PC-3 (cell line): ENCODE results near the gene TGFA. TPM values are rescaled to one million over a fixed set of nuclear protein-coding genes. Genes with fewer than 3 reads are reported as not detected.

ENCODE experiments used
- ATAC-seq: fragments of 200-7000 bp; cut with Tn5 transposase; 2 replicates; pipeline ENCODE4 v1.9.1; 2020; ENCODE audit warnings: mild to moderate bottlenecking, moderate library complexity
- BruUV-seq: library from RNA; stranded (reverse); fragments of 400-500 nt; replicated peaks from 2 replicates; lab custom pipeline; 2021; lab: Mats Ljungman, UMichigan
- CTCF ChIA-PET: fragments of 300-600 bp; sonication (Branson Sonifier 250); formaldehyde crosslinking; loops from one replicate; lab custom pipeline; 2022; ENCODE audit warnings: antibody characterized with exemption; lab: Charles Lee
- POLR2A ChIA-PET: fragments of 300-600 bp; sonication (Branson Sonifier 250); formaldehyde crosslinking; loops from one replicate; lab custom pipeline; 2022; ENCODE audit warnings: antibody characterized with exemption; ENCODE audit not compliant: unreplicated experiment; lab: Charles Lee
- DNase-seq: peaks from one replicate; pipeline ENCODE4 v3.0.0-alpha.2; 2015
- H2AFZ ChIP-seq: fragments of 300-600 bp; sonication (generic); 2 replicates; pipeline ENCODE4 v1.6.0; 2016; ENCODE audit warnings: antibody characterized with exemption, low read length
- H3F3A ChIP-seq: fragments of 300-600 bp; sonication (generic); one replicate; pipeline ENCODE4 v1.6.0; 2017; ENCODE audit warnings: antibody characterized with exemption, low read length, control low read depth, mild to moderate bottlenecking; ENCODE audit not compliant: unreplicated experiment
- H3K27ac ChIP-seq: fragments of 300-600 bp; sonication (generic); 2 replicates; pipeline ENCODE4 v1.5.1; 2016; ENCODE audit warnings: mild to moderate bottlenecking, low read length
- H3K27me3 ChIP-seq: fragments of 300-600 bp; sonication (generic); 2 replicates; pipeline ENCODE4 v1.6.1; 2016; ENCODE audit warnings: low read length, mixed read lengths
- H3K36me3 ChIP-seq: fragments of 300-600 bp; sonication (generic); 2 replicates; pipeline ENCODE4 v1.6.1; 2016; ENCODE audit warnings: low read depth, mixed run types, low read length, mixed read lengths
- H3K4me1 ChIP-seq: fragments of 300-600 bp; sonication (generic); 2 replicates; pipeline ENCODE4 v1.5.1; 2016; ENCODE audit warnings: low read length; ENCODE audit not compliant: insufficient read depth
- H3K4me2 ChIP-seq: fragments of 300-600 bp; sonication (generic); 2 replicates; pipeline ENCODE4 v1.6.0; 2016; ENCODE audit warnings: low read length
- H3K4me3 ChIP-seq: fragments of 300-600 bp; sonication (generic); 2 replicates; pipeline ENCODE4 v1.5.1; 2016; ENCODE audit warnings: mild to moderate bottlenecking, low read length, mixed read lengths
- H3K79me2 ChIP-seq: fragments of 300-600 bp; sonication (generic); 2 replicates; pipeline ENCODE4 v1.6.1; 2017; ENCODE audit warnings: low read length, mixed read lengths
- H3K9ac ChIP-seq: fragments of 300-600 bp; sonication (generic); 2 replicates; pipeline ENCODE4 v1.6.0; 2016; ENCODE audit warnings: mild to moderate bottlenecking, low read length
- H3K9me2 ChIP-seq: fragments of 300-600 bp; sonication (generic); replicated peaks from 2 replicates; pipeline ENCODE4 v1.6.1; 2016; ENCODE audit warnings: mixed run types, low read length, mixed read lengths
- H3K9me3 ChIP-seq: fragments of 300-600 bp; sonication (generic); 2 replicates; pipeline ENCODE4 v1.6.1; 2016; ENCODE audit warnings: low read length, mixed read lengths
- H4K20me1 ChIP-seq: fragments of 300-600 bp; sonication (generic); 2 replicates; pipeline ENCODE4 v1.6.1; 2016; ENCODE audit warnings: low read length, mixed read lengths
- CTCF ChIP-seq: fragments of 300-600 bp; sonication (generic); conservative IDR thresholded peaks from 2 replicates; pipeline ENCODE4 v1.5.1; 2017; ENCODE audit warnings: antibody characterized with exemption, low read depth, mild to moderate bottlenecking, low read length
- EZH2 ChIP-seq: fragments of 300-600 bp; sonication (generic); IDR thresholded peaks from one replicate; pipeline ENCODE4 v1.6.1; 2017; ENCODE audit warnings: antibody characterized with exemption, mild to moderate bottlenecking, low read length; ENCODE audit not compliant: unreplicated experiment
- EZH2phosphoT487 ChIP-seq: fragments of 300-600 bp; sonication (generic); IDR thresholded peaks from 2 replicates; pipeline ENCODE4 v1.6.1; 2018; ENCODE audit warnings: mild to moderate bottlenecking, antibody characterized with exemption, low read length, borderline replicate concordance
- intact Hi-C: fragments of 100-400 bp; cut with micrococcal nuclease; formaldehyde crosslinking; loops from 2 replicates; pipeline ENCODE4 v1.9.0; 2023
- total RNA-seq: library from RNA; depleted of rRNA; stranded (reverse); fragments of >200 nt; gene quantifications from 2 replicates; pipeline ENCODE4 v1.2.3, GENCODE V29; 2014

Gene TGFA
- total RNA-seq, 1 experiment from 2014 or later, result 45.0 TPM

GRCh38 chr2:70474256-70474848, 79.3 kb downstream of the TGFA start:
- no peaks in the 10 kb centered on the region for H3K9me2 ChIP-seq
- H3K9me3 ChIP-seq, result no peaks in the 10 kb centered on the region
- TF ChIP-seq EZH2phosphoT487, result no peak
- TF ChIP-seq EZH2, result no peak
- no peak for TF ChIP-seq CTCF
- no peak for ATAC-seq
- peaks cover 4% of the 10 kb centered on the region; the same call in 1 of the 2 replicates for H3K79me2 ChIP-seq
- no peaks in the 10 kb centered on the region for H4K20me1 ChIP-seq
- H3K4me1 ChIP-seq, result peaks cover 9% of the 10 kb centered on the region
- no peak overlapping the region for H3K4me2 ChIP-seq
- ChIA-PET CTCF (no interaction called here), POLR2A (no interaction called here)
- H3K9ac ChIP-seq, result no peak overlapping the region
- H3K27ac ChIP-seq, result no peak overlapping the region
- no peak for DNase-seq
- intact Hi-C loops, result no loop called here
- no peak overlapping the region for H2AFZ ChIP-seq
- H3K27me3 ChIP-seq, result no peaks in the 10 kb centered on the region
- BruUV-seq, result no TSS peak
- H3K4me3 ChIP-seq, result no peak overlapping the region
- H3K36me3 ChIP-seq, result no peaks in the 10 kb centered on the region
- H3F3A ChIP-seq, result no peaks in the 10 kb centered on the region

- Histone ChIP-seq H3K27ac (no peak overlapping the region), H3K9me2 (no peaks in the 10 kb centered on the region), H3K4me3 (no peak overlapping the region), H2AFZ (no peak overlapping the region), H3K4me2 (no peak overlapping the region), H3K79me2 (peaks cover 4% of the 10 kb centered on the region; the same call in 1 of the 2 replicates), H3F3A (no peaks in the 10 kb centered on the region), H3K4me1 (peaks cover 9% of the 10 kb centered on the region), H4K20me1 (no peaks in the 10 kb centered on the region), H3K9ac (no peak overlapping the region), H3K36me3 (no peaks in the 10 kb centered on the region), H3K27me3 (no peaks in the 10 kb centered on the region), H3K9me3 (no peaks in the 10 kb centered on the region)
- DNase-seq (no peak), ATAC-seq (no peak)
- no peak for TF ChIP-seq CTCF
- TF ChIP-seq EZH2, result no peak
- no peak for TF ChIP-seq EZH2phosphoT487
- BruUV-seq, result no TSS peak
- POLR2A ChIA-PET, result no interaction called here
- intact Hi-C loops, result no loop called here
- CTCF ChIA-PET, result no interaction called here
Observed at GRCh38 chr2:70473101-70473722, 80.4 kb downstream of the TGFA start.
